ENCODE data around the gene FBXL7.

DNA sequence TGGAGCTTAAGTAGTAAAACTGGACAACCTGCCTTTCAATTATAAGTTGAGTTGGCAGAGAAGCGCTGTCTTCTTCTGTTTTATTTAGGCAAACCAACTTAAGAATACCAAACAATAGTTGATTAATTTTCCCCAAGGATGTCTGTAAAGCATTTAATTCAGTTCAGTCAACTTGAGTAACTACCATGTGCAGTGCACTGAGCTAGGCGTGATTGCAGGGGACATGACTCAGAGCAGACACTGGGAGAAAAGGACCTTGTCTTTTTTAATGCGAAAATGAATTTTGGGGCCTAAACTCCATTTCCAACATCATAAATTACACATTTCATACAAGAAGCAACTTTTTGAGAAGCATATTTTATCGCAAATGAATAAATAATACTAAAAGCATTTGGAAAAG is 66.3 kb downstream of the FBXL7 start:
- TF ChIP-seq, protein P1, sequence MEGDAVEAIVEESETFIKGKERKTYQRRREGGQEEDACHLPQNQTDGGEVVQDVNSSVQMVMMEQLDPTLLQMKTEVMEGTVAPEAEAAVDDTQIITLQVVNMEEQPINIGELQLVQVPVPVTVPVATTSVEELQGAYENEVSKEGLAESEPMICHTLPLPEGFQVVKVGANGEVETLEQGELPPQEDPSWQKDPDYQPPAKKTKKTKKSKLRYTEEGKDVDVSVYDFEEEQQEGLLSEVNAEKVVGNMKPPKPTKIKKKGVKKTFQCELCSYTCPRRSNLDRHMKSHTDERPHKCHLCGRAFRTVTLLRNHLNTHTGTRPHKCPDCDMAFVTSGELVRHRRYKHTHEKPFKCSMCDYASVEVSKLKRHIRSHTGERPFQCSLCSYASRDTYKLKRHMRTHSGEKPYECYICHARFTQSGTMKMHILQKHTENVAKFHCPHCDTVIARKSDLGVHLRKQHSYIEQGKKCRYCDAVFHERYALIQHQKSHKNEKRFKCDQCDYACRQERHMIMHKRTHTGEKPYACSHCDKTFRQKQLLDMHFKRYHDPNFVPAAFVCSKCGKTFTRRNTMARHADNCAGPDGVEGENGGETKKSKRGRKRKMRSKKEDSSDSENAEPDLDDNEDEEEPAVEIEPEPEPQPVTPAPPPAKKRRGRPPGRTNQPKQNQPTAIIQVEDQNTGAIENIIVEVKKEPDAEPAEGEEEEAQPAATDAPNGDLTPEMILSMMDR (IDR thresholded peaks at IDR 0.05), result no peak
- TF ChIP-seq POLR2A (IDR thresholded peaks at IDR 0.05), result no peak

Data from right lobe of liver (tissue), 4 donors.